Mesenchymal stem cell (in vitro differentiated cells and primary cell): ENCODE results near the gene GNG7.

Experiments used
- DNase-seq: peaks from one replicate; pipeline ENCODE4 v3.0.0-alpha.2; 2013
- H2AFZ ChIP-seq: one replicate; pipeline ENCODE4 v1.6.1; 2013; ENCODE audit warnings: low read depth, mild to moderate bottlenecking, control low read depth, inconsistent platforms, low read length, moderate library complexity
- H2AK5ac ChIP-seq: 2 replicates; pipeline ENCODE4 v1.6.1; 2013; ENCODE audit warnings: low read length, moderate library complexity, mild to moderate bottlenecking, inconsistent platforms; ENCODE audit not compliant: severe bottlenecking
- H2BK120ac ChIP-seq: one replicate; pipeline ENCODE4 v1.6.1; 2013; ENCODE audit warnings: low read depth, mild to moderate bottlenecking, inconsistent platforms, low read length, moderate library complexity
- H2BK12ac ChIP-seq, 2 experiments: one replicate each; pipeline ENCODE4 v1.6.1; 2013; ENCODE audit warnings: inconsistent platforms in 2 of 2, low read length in 2 of 2, mild to moderate bottlenecking in 2 of 2, moderate library complexity in 2 of 2, control low read depth in 1 of 2
- H2BK15ac ChIP-seq: one replicate; pipeline ENCODE4 v1.6.1; 2013; ENCODE audit warnings: mild to moderate bottlenecking, low read depth, inconsistent platforms; ENCODE audit not compliant: poor library complexity, severe bottlenecking
- H2BK5ac ChIP-seq: 2 replicates; pipeline ENCODE4 v1.6.1; 2013; ENCODE audit warnings: low read depth, mild to moderate bottlenecking, low read length, control low read depth, inconsistent platforms; ENCODE audit not compliant: poor library complexity, severe bottlenecking
- H3K14ac ChIP-seq, 2 experiments: one replicate each; pipeline ENCODE4 v1.6.1; 2013; ENCODE audit warnings: inconsistent platforms in 2 of 2, low read length in 2 of 2, control low read depth in 1 of 2, mild to moderate bottlenecking in 1 of 2, moderate library complexity in 1 of 2
- H3K18ac ChIP-seq, 2 experiments: one replicate each; pipeline ENCODE4 v1.6.1; 2013; ENCODE audit warnings: inconsistent platforms in 2 of 2, low read length in 2 of 2, control low read depth in 1 of 2, low read depth in 1 of 2, mild to moderate bottlenecking in 1 of 2
- H3K23ac ChIP-seq, 2 experiments: one replicate each; pipeline ENCODE4 v1.6.1; 2013; ENCODE audit warnings: inconsistent platforms in 2 of 2, low read length in 2 of 2, mild to moderate bottlenecking in 2 of 2, moderate library complexity in 2 of 2, control low read depth in 1 of 2
- H3K27ac ChIP-seq: 2 replicates; pipeline ENCODE4 v1.5.1; 2013; ENCODE audit warnings: mild to moderate bottlenecking, moderate library complexity, low read length, control low read depth, inconsistent platforms; ENCODE audit not compliant: poor library complexity, severe bottlenecking
- H3K27me3 ChIP-seq, 2 experiments: 2 replicates each; pipeline versions ENCODE4 v1.6.1 to v1.7.0; 2013; ENCODE audit warnings: low read length in 2 of 2, mild to moderate bottlenecking in 2 of 2, moderate library complexity in 2 of 2, control low read depth in 1 of 2, inconsistent platforms in 1 of 2; ENCODE audit not compliant: control insufficient read depth in 1 of 2, insufficient read depth in 1 of 2
- H3K36me3 ChIP-seq, 2 experiments: 2 replicates each; pipeline versions ENCODE4 v1.6.1 to v1.7.0; 2013; ENCODE audit warnings: low read length in 2 of 2, control low read depth in 1 of 2, inconsistent platforms in 1 of 2, low read depth in 1 of 2, mild to moderate bottlenecking in 1 of 2; ENCODE audit not compliant: insufficient read depth in 2 of 2, control insufficient read depth in 1 of 2
- H3K4ac ChIP-seq, 2 experiments: one replicate each; pipeline ENCODE4 v1.6.1; 2013; ENCODE audit warnings: inconsistent platforms in 2 of 2, low read length in 2 of 2, mild to moderate bottlenecking in 2 of 2, moderate library complexity in 2 of 2, control low read depth in 1 of 2, low read depth in 1 of 2
- H3K4me1 ChIP-seq: 2 replicates; pipeline ENCODE4 v1.6.1; 2013; ENCODE audit warnings: low read depth, low read length, control low read depth; ENCODE audit not compliant: control insufficient read depth, insufficient read depth
- H3K4me2 ChIP-seq: 2 replicates; pipeline ENCODE4 v1.6.1; 2013; ENCODE audit warnings: low read length, mild to moderate bottlenecking, inconsistent platforms; ENCODE audit not compliant: poor library complexity, severe bottlenecking
- H3K4me3 ChIP-seq, 2 experiments: 2 replicates each; pipeline versions ENCODE4 v1.5.1 to v1.7.0; 2013; ENCODE audit warnings: low read length in 2 of 2, mild to moderate bottlenecking in 2 of 2, control low read depth in 1 of 2, low read depth in 1 of 2; ENCODE audit not compliant: insufficient read depth in 1 of 2
- H3K79me1 ChIP-seq: replicated peaks from 2 replicates; pipeline ENCODE4 v1.6.1; 2013; ENCODE audit warnings: mild to moderate bottlenecking, control low read depth, low read length, inconsistent platforms; ENCODE audit not compliant: poor library complexity, severe bottlenecking
- H3K9ac ChIP-seq: 2 replicates; pipeline ENCODE4 v1.7.0; 2013; ENCODE audit warnings: mild to moderate bottlenecking, low read length, moderate library complexity
- H3K9me3 ChIP-seq: 2 replicates; pipeline ENCODE4 v1.7.0; 2013; ENCODE audit warnings: mild to moderate bottlenecking, low read length; ENCODE audit not compliant: control insufficient read depth
- H4K8ac ChIP-seq: one replicate; pipeline ENCODE4 v1.6.1; 2013; ENCODE audit warnings: inconsistent platforms, mild to moderate bottlenecking, low read length, moderate library complexity
- H4K91ac ChIP-seq: one replicate; pipeline ENCODE4 v1.6.1; 2013; ENCODE audit warnings: mild to moderate bottlenecking, low read length, inconsistent platforms
- WGBS: methylation state at CpG from one replicate; pipeline ENCODE4 v1.1.7; 2013; ENCODE audit warnings: mixed read lengths; 5-methylcytosine and 5-hydroxymethylcytosine counted together

The GNG7 gene

DNA sequence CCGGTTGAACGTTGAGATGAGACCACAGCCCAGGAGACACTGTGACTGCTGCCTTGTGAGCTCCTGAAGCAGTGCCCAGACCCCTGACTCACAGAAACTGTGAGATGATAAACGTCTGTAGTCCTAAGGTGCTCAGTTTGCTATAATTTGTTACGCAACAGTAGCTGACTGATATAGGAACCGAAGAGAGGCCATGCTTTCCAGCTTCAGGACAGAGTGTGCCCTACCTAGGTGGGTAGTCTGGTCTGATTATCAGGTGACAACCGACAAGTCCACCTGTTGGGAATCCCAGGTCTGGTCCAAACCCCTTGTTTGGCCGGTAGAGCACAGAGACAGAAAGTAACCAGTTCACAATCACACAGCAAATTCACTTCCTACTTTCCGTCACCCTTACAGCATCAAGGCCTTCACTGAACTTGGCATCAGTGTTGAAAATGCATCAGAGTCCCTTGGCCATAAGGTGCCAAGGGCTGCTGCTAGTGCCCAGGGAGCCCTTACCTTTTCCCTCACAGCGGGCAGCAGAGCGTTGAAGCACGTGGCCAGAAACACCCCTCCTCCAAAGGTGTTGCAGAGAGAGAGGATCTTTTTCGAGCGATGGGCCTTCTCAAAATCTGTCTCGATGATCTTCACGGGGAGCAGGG lies 34.2 kb upstream of the GNG7 start:
- no peak for DNase-seq
- H3K9me3 ChIP-seq: peaks cover 4% of the 10 kb centered on the region
- H3K4me1 ChIP-seq: peaks cover 10% of the 10 kb centered on the region
- no peak overlapping the region for H3K23ac ChIP-seq
- no peak overlapping the region for H3K9ac ChIP-seq
- no peak overlapping the region for H2AFZ ChIP-seq
- H3K4me3 ChIP-seq: no peak overlapping the region
- no peak overlapping the region for H3K18ac ChIP-seq
- no peak overlapping the region for H3K14ac ChIP-seq
- H2BK5ac ChIP-seq: no peak overlapping the region
- no peak overlapping the region for H2BK120ac ChIP-seq
- no peak overlapping the region for H4K91ac ChIP-seq
- peaks cover 26 to 54% of the 10 kb centered on the region in 2 experiments for H3K36me3 ChIP-seq
- H3K4me2 ChIP-seq: no peak overlapping the region
- H3K4ac ChIP-seq: no peak overlapping the region
- H2BK15ac ChIP-seq: no peak overlapping the region
- no peak overlapping the region for H4K8ac ChIP-seq
- H2AK5ac ChIP-seq: no peak overlapping the region
- H3K79me1 ChIP-seq: peaks cover 28% of the 10 kb centered on the region
- no peaks in the 10 kb centered on the region for H3K27me3 ChIP-seq
- no peak overlapping the region for H2BK12ac ChIP-seq
- H3K27ac ChIP-seq: no peak overlapping the region
- WGBS: 97% methylated on average over 15 of the region's 15 CpGs

DNA sequence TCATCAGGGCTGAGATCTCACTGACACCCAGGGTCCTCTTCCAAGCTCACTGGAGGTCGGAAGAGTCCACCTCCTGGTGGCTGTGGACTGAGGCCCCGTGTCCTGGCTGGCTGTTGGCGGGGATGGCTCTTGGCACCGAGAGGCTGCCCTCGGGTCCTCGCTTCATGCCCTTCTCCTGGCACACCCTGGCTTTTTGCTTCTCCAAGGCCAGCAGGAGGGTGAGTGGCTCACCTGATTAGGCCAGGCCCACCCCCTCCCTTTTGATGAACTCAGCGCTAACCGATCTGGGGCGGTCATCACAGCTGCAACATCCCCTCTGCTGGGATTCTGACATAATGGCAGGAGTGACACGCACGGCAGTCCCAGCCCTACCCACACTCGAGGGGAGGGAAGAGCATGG lies 32.9 kb upstream of the GNG7 start:
- Histone ChIP-seq H3K79me1 (peaks cover 28% of the 10 kb centered on the region), H2BK5ac (no peak overlapping the region), H3K9me3 (peaks cover 4% of the 10 kb centered on the region), H2BK15ac (no peak overlapping the region), H2BK12ac (no peak overlapping the region), H3K23ac (no peak overlapping the region), H3K18ac (no peak overlapping the region), H3K4ac (no peak overlapping the region), H3K14ac (no peak overlapping the region), H4K8ac (no peak overlapping the region), H3K4me3 (no peak overlapping the region), H3K27me3 (no peaks in the 10 kb centered on the region), H4K91ac (no peak overlapping the region), H3K4me2 (no peak overlapping the region), H3K9ac (no peak overlapping the region), H3K36me3 (peaks cover 26 to 60% of the 10 kb centered on the region in 2 experiments), H2BK120ac (no peak overlapping the region), H3K27ac (no peak overlapping the region), H2AK5ac (no peak overlapping the region), H3K4me1 (peaks cover 10% of the 10 kb centered on the region), H2AFZ (no peak overlapping the region)
- WGBS: 96% methylated on average over 12 of the region's 12 CpGs
- DNase-seq: no peak

DNA sequence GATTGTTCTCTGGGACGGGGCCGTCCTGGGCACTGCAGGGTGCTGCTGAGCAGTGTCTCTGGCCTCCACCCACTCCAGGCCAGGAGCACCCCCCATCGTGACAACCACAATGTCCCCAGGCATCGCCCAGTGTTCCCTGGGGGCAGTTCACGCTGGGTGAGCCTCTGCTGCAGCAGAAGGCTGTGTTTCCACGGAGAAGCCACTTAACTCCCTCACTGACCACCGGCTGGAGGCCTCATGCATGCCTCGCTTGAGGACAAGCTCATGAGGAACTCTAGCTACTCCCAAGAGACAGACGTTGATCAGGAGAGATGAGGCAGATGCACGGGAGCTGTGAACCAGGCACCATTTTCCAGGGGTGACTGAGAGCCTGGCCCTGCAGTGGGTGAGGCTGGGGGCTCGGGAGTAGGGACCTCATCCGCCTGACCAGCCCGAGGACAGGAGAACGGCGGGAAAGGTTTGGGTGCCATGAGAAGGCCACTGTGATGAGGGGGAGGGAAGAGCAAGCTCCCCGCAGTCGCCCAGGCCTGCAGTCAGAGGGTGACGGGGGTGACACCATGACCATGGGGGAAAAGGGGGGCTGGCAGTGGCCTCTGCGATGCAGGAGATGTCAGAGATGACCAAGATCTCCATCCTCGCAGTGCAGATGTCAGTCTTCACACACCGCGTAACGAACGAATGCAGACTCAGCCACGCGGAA lies 32.2 kb upstream of the GNG7 start:
- no peak overlapping the region for H3K23ac ChIP-seq
- no peak overlapping the region for H4K8ac ChIP-seq
- peaks cover 28% of the 10 kb centered on the region for H3K79me1 ChIP-seq
- no peak overlapping the region for H2AK5ac ChIP-seq
- peaks cover 10% of the 10 kb centered on the region for H3K4me1 ChIP-seq
- H3K9me3 ChIP-seq: peaks cover 4% of the 10 kb centered on the region
- no peak overlapping the region for H3K4me2 ChIP-seq
- no peak overlapping the region for H2BK12ac ChIP-seq
- H3K9ac ChIP-seq: no peak overlapping the region
- DNase-seq: no peak
- no peak overlapping the region for H3K18ac ChIP-seq
- H2BK5ac ChIP-seq: no peak overlapping the region
- H3K4ac ChIP-seq: no peak overlapping the region
- H2BK120ac ChIP-seq: no peak overlapping the region
- WGBS: 96% methylated on average over 26 of the region's 26 CpGs
- no peak overlapping the region for H2AFZ ChIP-seq
- H3K27me3 ChIP-seq: no peaks in the 10 kb centered on the region
- no peak overlapping the region for H4K91ac ChIP-seq
- H2BK15ac ChIP-seq: no peak overlapping the region
- peaks cover 26 to 60% of the 10 kb centered on the region in 2 experiments for H3K36me3 ChIP-seq
- no peak overlapping the region for H3K4me3 ChIP-seq
- no peak overlapping the region for H3K27ac ChIP-seq
- H3K14ac ChIP-seq: no peak overlapping the region

DNA sequence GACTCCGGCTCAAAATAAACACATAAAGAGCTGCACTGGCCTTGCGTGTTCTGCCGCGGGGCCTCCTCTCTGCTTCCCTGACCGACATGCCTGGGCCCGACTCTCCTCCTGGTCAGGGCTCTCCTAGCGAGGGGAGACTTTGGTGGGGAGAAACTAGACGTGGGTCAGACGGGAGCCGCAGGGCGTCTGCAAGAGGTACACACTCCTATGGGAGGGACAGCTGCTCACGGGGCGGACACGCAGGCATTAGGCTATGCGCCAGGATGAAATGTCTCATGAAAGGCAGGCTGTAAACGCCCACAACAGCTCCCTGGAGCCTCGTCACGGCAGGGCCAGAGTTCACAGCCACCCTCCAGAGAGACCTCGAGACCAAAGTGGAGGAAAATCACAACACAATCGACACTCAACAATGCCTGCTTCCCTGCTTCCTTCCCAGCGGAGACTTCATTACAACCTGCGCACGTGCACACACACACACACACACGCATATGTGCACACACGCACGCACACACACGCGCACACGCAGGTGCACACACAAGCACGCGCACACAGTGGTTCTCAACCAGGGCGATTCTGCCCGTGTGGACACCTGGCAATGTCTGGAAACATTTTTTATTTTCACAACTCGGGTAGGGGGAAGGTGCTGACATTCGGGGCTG lies 31.6 kb upstream of the GNG7 start:
- Histone ChIP-seq H3K4me2 (no peak overlapping the region), H2BK12ac (no peak overlapping the region), H3K27me3 (no peaks in the 10 kb centered on the region), H2AFZ (no peak overlapping the region), H3K4me3 (no peak overlapping the region), H3K9ac (no peak overlapping the region), H3K36me3 (peaks cover 26 to 60% of the 10 kb centered on the region in 2 experiments), H3K4ac (no peak overlapping the region), H3K27ac (no peak overlapping the region), H3K14ac (no peak overlapping the region), H2BK120ac (no peak overlapping the region), H4K91ac (no peak overlapping the region), H2AK5ac (no peak overlapping the region), H2BK5ac (no peak overlapping the region), H3K23ac (no peak overlapping the region), H4K8ac (no peak overlapping the region), H2BK15ac (no peak overlapping the region), H3K18ac (no peak overlapping the region), H3K9me3 (peaks cover 4% of the 10 kb centered on the region), H3K79me1 (peaks cover 22% of the 10 kb centered on the region), H3K4me1 (peaks cover 4% of the 10 kb centered on the region)
- 94% methylated on average over 35 of the region's 35 CpGs for WGBS
- DNase-seq: no peak
